Activated CD8-positive, alpha-beta memory T cell treated with anti-CD3 and anti-CD28 coated beads for 24 hours (primary cell): Measurements from ENCODE around the gene NOTCH3.

Experiments used
- DNase-seq: peaks from one replicate; pipeline ENCODE4 v3.0.0-alpha.2; 2020

The NOTCH3 gene

GRCh38 chr19:15159251-15159650 is 41.5 kb downstream of the NOTCH3 start:
- no peak for DNase-seq

GRCh38 chr19:15156391-15156790 is 44.4 kb downstream of the NOTCH3 start:
- DNase-seq: no peak

GRCh38 chr19:15155296-15155695 is 45.5 kb downstream of the NOTCH3 start:
- DNase-seq: no peak

GRCh38 chr19:15154002-15154612 is 46.7 kb downstream of the NOTCH3 start:
- no peak for DNase-seq

- DNase-seq: no peak
Observed at GRCh38 chr19:15149737-15150136, 51.1 kb downstream of the NOTCH3 start.

GRCh38 chr19:15147090-15147489 is 53.7 kb downstream of the NOTCH3 start:
- DNase-seq: no peak

- no peak for DNase-seq
Observed at GRCh38 chr19:15144046-15144646, 56.6 kb downstream of the NOTCH3 start.

GRCh38 chr19:15142313-15142712 is 58.5 kb downstream of the NOTCH3 start:
- DNase-seq: no peak

- no peak for DNase-seq
Observed at GRCh38 chr19:15141143-15141542, 59.7 kb downstream of the NOTCH3 start.

GRCh38 chr19:15138427-15138826 is 62.4 kb downstream of the NOTCH3 start:
- DNase-seq: no peak

GRCh38 chr19:15137777-15138176 is 63.0 kb downstream of the NOTCH3 start:
- no peak for DNase-seq

GRCh38 chr19:15136234-15136954 is 64.4 kb downstream of the NOTCH3 start:
- DNase-seq: no peak

- DNase-seq: no peak
Observed at GRCh38 chr19:15129856-15130585, 70.8 kb downstream of the NOTCH3 start.

- no peak for DNase-seq
Observed at GRCh38 chr19:15128162-15128770, 72.5 kb downstream of the NOTCH3 start.

- no peak for DNase-seq
Observed at GRCh38 chr19:15126131-15126910, 74.5 kb downstream of the NOTCH3 start.

- DNase-seq: peak; percentile 98
Observed at GRCh38 chr19:15125232-15126067, 75.3 kb downstream of the NOTCH3 start.

GRCh38 chr19:15124572-15125231 is 76.1 kb downstream of the NOTCH3 start:
- no peak for DNase-seq

- no peak for DNase-seq
Observed at GRCh38 chr19:15123900-15124299, 76.9 kb downstream of the NOTCH3 start.

- no peak for DNase-seq
Observed at GRCh38 chr19:15123031-15123890, 77.5 kb downstream of the NOTCH3 start.
